ENCODE results near the gene C1QL4.

C1QL4 gene

DNA sequence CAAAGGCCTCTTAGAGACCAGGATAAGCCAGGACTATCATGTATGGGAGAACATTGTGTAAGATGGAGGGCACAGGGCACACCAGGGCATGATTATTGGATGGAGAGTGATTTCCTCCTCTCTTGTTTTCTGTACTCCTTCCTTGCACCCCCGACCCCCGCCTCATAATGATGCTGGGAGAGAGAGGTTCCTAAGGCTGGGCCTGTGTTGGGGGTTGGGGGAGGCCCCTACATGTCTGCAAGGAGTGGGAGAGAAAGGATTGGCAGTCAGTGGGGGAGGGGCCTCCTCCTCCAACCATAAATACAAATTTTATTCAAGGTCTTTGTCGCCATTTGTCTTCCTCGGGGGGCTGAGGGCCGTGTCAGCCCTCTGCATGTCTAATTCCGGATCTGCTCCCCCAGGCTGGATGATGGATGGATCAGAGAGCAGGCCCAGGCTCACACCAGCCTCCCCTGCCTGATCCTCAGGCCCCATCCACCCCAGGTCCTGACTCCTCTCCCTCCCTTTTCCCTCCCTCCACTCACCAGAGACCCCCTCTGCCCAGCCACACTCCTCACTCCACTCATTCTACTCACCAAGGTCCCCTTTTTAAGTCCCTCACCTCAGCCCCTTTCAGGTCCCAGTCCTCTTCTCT is 2.0 kb upstream of the C1QL4 start:
- TF ChIP-seq ZFP30 (CRISPR knock-in tag; IDR thresholded peaks at IDR 0.05) (no peak), BACH2 (CRISPR knock-in tag; IDR thresholded peaks at IDR 0.05; ENCODE audit: borderline replicate concordance) (no peak), ZC3H10 (CRISPR knock-in tag; IDR thresholded peaks at IDR 0.05) (no peak), ARNTL (CRISPR knock-in tag; IDR thresholded peaks at IDR 0.05; ENCODE audit: borderline replicate concordance, low read depth) (no peak), TOX (CRISPR knock-in tag; IDR thresholded peaks at IDR 0.05; ENCODE audit: borderline replicate concordance) (no peak), ISL1 (CRISPR knock-in tag; IDR thresholded peaks at IDR 0.05) (no peak), RARB (CRISPR knock-in tag; IDR thresholded peaks at IDR 0.05) (no peak), ZNF8 (CRISPR knock-in tag; IDR thresholded peaks at IDR 0.05) (no peak), ZFP3 (CRISPR knock-in tag; IDR thresholded peaks at IDR 0.05) (no peak), ZNF565 (CRISPR knock-in tag; conservative IDR thresholded peaks at IDR 0.05; ENCODE audit: low read depth) (no peak)
- TF ChIP-seq, protein P1, sequence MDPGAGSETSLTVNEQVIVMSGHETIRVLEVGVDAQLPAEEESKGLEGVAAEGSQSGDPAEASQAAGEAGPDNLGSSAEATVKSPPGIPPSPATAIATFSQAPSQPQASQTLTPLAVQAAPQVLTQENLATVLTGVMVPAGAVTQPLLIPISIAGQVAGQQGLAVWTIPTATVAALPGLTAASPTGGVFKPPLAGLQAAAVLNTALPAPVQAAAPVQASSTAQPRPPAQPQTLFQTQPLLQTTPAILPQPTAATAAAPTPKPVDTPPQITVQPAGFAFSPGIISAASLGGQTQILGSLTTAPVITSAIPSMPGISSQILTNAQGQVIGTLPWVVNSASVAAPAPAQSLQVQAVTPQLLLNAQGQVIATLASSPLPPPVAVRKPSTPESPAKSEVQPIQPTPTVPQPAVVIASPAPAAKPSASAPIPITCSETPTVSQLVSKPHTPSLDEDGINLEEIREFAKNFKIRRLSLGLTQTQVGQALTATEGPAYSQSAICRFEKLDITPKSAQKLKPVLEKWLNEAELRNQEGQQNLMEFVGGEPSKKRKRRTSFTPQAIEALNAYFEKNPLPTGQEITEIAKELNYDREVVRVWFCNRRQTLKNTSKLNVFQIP (CRISPR knock-in tag; IDR thresholded peaks at IDR 0.05; ENCODE audit: borderline replicate concordance, low read depth): no peak
- TF ChIP-seq, protein P2, sequence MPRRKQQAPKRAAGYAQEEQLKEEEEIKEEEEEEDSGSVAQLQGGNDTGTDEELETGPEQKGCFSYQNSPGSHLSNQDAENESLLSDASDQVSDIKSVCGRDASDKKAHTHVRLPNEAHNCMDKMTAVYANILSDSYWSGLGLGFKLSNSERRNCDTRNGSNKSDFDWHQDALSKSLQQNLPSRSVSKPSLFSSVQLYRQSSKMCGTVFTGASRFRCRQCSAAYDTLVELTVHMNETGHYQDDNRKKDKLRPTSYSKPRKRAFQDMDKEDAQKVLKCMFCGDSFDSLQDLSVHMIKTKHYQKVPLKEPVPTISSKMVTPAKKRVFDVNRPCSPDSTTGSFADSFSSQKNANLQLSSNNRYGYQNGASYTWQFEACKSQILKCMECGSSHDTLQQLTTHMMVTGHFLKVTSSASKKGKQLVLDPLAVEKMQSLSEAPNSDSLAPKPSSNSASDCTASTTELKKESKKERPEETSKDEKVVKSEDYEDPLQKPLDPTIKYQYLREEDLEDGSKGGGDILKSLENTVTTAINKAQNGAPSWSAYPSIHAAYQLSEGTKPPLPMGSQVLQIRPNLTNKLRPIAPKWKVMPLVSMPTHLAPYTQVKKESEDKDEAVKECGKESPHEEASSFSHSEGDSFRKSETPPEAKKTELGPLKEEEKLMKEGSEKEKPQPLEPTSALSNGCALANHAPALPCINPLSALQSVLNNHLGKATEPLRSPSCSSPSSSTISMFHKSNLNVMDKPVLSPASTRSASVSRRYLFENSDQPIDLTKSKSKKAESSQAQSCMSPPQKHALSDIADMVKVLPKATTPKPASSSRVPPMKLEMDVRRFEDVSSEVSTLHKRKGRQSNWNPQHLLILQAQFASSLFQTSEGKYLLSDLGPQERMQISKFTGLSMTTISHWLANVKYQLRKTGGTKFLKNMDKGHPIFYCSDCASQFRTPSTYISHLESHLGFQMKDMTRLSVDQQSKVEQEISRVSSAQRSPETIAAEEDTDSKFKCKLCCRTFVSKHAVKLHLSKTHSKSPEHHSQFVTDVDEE (CRISPR knock-in tag; IDR thresholded peaks at IDR 0.05): no peak
- TF ChIP-seq, protein P3, sequence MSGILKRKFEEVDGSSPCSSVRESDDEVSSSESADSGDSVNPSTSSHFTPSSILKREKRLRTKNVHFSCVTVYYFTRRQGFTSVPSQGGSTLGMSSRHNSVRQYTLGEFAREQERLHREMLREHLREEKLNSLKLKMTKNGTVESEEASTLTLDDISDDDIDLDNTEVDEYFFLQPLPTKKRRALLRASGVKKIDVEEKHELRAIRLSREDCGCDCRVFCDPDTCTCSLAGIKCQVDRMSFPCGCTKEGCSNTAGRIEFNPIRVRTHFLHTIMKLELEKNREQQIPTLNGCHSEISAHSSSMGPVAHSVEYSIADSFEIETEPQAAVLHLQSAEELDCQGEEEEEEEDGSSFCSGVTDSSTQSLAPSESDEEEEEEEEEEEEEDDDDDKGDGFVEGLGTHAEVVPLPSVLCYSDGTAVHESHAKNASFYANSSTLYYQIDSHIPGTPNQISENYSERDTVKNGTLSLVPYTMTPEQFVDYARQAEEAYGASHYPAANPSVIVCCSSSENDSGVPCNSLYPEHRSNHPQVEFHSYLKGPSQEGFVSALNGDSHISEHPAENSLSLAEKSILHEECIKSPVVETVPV (CRISPR knock-in tag; IDR thresholded peaks at IDR 0.05): no peak
- no peak for ATAC-seq

DNA sequence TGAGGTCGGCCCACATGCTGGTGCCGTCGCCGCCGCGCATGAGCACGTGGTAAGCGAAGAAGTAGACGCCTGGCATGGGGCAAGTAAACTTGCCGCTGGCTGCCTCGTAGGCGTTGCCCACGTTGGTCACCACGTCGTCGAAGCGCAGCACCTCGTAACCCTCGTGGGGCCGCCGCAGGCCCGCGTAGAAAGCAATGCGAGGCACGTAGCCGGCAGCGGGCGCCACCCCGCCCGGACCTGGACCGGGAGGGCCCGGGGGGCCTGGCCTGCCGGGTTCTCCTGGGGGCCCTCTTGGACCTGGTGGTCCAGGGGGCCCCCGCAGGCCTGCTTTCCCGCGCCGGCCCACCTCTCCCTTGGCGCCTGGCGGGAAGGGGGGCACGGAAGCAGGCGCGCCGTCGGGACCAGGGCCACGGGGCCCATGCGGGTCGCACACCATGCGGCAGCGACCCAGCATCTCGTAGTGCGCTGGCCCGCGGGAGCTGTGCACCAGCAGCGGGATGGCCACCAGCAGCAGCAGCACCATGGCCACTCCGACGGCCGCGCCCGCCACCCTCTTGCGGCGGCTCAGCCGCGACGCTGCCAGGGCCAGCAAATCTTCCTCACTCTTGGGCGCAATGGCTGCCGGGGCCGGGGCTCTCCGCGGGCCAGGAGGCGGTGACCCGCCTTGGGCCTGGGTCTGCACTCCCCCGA is 888 bp downstream of the C1QL4 start:
- no peak for ATAC-seq
- TF ChIP-seq ESRRG (CRISPR knock-in tag; IDR thresholded peaks at IDR 0.05): no peak
- no peak for TF ChIP-seq ZC3H10 (CRISPR knock-in tag; IDR thresholded peaks at IDR 0.05)
- TF ChIP-seq, protein P3 (CRISPR knock-in tag; IDR thresholded peaks at IDR 0.05): no peak
- TF ChIP-seq RARB (CRISPR knock-in tag; IDR thresholded peaks at IDR 0.05): no peak
- no peak for TF ChIP-seq ZNF70 (CRISPR knock-in tag; IDR thresholded peaks at IDR 0.05)
- TF ChIP-seq, protein P2 (CRISPR knock-in tag; IDR thresholded peaks at IDR 0.05): no peak
- TF ChIP-seq OSR1 (CRISPR knock-in tag; IDR thresholded peaks at IDR 0.05): no peak
- TF ChIP-seq BACH2 (CRISPR knock-in tag; IDR thresholded peaks at IDR 0.05; ENCODE audit: borderline replicate concordance): no peak
- TF ChIP-seq, protein P4, sequence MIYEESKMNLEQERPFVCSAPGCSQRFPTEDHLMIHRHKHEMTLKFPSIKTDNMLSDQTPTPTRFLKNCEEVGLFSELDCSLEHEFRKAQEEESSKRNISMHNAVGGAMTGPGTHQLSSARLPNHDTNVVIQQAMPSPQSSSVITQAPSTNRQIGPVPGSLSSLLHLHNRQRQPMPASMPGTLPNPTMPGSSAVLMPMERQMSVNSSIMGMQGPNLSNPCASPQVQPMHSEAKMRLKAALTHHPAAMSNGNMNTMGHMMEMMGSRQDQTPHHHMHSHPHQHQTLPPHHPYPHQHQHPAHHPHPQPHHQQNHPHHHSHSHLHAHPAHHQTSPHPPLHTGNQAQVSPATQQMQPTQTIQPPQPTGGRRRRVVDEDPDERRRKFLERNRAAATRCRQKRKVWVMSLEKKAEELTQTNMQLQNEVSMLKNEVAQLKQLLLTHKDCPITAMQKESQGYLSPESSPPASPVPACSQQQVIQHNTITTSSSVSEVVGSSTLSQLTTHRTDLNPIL (CRISPR knock-in tag; IDR thresholded peaks at IDR 0.05; ENCODE audit: low read depth): no peak
- no peak for TF ChIP-seq SNAI2 (CRISPR knock-in tag; IDR thresholded peaks at IDR 0.05)
- TF ChIP-seq TCF4 (CRISPR knock-in tag; IDR thresholded peaks at IDR 0.05; ENCODE audit: borderline replicate concordance): no peak
- TF ChIP-seq ZFP30 (CRISPR knock-in tag; IDR thresholded peaks at IDR 0.05): no peak
- TF ChIP-seq CSDC2 (CRISPR knock-in tag; IDR thresholded peaks at IDR 0.05): no peak
- TF ChIP-seq, protein P1 (CRISPR knock-in tag; IDR thresholded peaks at IDR 0.05; ENCODE audit: borderline replicate concordance, low read depth): no peak

All from SK-N-SH treated with all-trans-retinoic acid at 6 μM for 48 hours (cell line).